HG03039 (cell line): ENCODE measurements around the gene NKAIN2.

Experiments used
- ATAC-seq: cut with Tn5 transposase; IDR thresholded peaks from one replicate; pipeline ENCODE4 v1.9.1; 2021; ENCODE audit warnings: mild to moderate bottlenecking, moderate library complexity; ENCODE audit not compliant: unreplicated experiment

The NKAIN2 gene

GRCh38 chr6:124867121-124867520, 1063.5 kb downstream of the NKAIN2 start:
- no peak for ATAC-seq

- ATAC-seq, result no peak
Observed at GRCh38 chr6:124868481-124868880, 1064.8 kb downstream of the NKAIN2 start.

- no peak for ATAC-seq
Observed at GRCh38 chr6:124869416-124869815, 1065.8 kb downstream of the NKAIN2 start.

- no peak for ATAC-seq
Observed at GRCh38 chr6:124870611-124871459, 1067.2 kb downstream of the NKAIN2 start.

DNA sequence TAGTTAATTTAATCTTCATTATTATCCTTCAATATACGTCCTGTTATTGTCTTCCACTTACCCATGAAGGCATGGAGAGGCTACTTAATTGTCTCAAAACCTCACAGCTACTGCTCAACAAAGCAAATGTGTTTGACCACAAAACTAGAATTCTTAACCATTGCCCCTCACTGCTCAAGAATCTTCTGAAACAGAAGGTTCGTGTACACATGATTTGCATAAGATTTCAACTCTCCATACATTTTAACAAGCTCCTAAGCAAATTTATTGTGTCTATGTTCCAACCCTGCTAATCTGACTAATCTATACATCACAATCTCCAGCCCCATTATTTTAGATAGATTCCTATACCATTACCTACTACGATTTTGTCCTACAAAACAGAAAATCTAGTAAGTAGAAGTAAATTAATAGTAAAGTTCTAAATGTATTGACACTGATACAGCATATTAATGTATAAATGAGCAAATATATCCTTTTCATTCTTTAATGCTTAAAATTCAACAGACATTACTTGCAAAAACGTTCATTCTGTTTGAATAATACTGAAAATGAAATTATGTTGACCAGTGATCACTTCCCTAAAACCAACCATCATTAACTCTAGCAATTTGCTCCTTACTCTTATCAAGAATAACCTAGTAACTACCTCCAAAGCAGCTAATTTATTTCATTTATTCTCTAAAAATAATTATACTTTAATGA, 1068.8 kb downstream of the NKAIN2 start:
- no peak for ATAC-seq

DNA sequence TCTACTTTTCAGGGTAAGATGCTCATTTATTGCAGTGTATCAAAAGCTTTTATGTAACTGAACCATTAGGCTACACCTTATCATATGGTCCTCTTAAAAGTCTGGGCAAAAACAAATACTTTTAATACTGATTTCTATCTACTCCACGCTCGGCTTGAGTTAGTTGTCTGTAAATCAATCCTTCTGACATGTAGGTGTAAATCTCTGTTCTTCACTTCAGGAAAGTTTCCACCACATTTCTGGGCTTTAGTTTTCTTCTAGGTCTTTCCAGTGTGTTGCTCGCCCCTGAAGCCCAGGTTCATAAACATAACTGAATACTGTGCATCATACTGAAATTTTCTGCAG, 1069.4 kb downstream of the NKAIN2 start:
- ATAC-seq, result no peak
